ENCODE measurements around the gene MUC4. TPM values are rescaled to one million over a fixed set of nuclear protein-coding genes. Genes with fewer than 3 reads are reported as not detected.

The MUC4 gene
- total RNA-seq, 4 donors from 2014 or later, result 0.19 to 3.0 (median 0.47) TPM; not detected in 1

GRCh38 chr3:195853036-195853435, 41.3 kb upstream of the MUC4 start:
- H3K36me3 ChIP-seq, result no peaks in the 10 kb centered on the region
- ATAC-seq, result no peak
- peaks cover 0 to 7% (median 0%) of the 10 kb centered on the region in 3 donors for H3K4me1 ChIP-seq
- no peak overlapping the region for H3K27ac ChIP-seq
- no peaks in the 10 kb centered on the region for H3K27me3 ChIP-seq
- TF ChIP-seq, protein P1, sequence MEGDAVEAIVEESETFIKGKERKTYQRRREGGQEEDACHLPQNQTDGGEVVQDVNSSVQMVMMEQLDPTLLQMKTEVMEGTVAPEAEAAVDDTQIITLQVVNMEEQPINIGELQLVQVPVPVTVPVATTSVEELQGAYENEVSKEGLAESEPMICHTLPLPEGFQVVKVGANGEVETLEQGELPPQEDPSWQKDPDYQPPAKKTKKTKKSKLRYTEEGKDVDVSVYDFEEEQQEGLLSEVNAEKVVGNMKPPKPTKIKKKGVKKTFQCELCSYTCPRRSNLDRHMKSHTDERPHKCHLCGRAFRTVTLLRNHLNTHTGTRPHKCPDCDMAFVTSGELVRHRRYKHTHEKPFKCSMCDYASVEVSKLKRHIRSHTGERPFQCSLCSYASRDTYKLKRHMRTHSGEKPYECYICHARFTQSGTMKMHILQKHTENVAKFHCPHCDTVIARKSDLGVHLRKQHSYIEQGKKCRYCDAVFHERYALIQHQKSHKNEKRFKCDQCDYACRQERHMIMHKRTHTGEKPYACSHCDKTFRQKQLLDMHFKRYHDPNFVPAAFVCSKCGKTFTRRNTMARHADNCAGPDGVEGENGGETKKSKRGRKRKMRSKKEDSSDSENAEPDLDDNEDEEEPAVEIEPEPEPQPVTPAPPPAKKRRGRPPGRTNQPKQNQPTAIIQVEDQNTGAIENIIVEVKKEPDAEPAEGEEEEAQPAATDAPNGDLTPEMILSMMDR (IDR thresholded peaks at IDR 0.05), result no peak
- TF ChIP-seq POLR2AphosphoS5 (IDR thresholded peaks at IDR 0.05) (no peak), EP300 (IDR thresholded peaks at IDR 0.05) (no peak)
- no peaks in the 10 kb centered on the region for H3K9me3 ChIP-seq
- no peak overlapping the region for H3K4me3 ChIP-seq
- 89 to 92% methylated on average over 11 to 20 of the region's 20 CpGs for WGBS, 2 donors (ENCODE audit: low coverage in 1 of 2)

DNA sequence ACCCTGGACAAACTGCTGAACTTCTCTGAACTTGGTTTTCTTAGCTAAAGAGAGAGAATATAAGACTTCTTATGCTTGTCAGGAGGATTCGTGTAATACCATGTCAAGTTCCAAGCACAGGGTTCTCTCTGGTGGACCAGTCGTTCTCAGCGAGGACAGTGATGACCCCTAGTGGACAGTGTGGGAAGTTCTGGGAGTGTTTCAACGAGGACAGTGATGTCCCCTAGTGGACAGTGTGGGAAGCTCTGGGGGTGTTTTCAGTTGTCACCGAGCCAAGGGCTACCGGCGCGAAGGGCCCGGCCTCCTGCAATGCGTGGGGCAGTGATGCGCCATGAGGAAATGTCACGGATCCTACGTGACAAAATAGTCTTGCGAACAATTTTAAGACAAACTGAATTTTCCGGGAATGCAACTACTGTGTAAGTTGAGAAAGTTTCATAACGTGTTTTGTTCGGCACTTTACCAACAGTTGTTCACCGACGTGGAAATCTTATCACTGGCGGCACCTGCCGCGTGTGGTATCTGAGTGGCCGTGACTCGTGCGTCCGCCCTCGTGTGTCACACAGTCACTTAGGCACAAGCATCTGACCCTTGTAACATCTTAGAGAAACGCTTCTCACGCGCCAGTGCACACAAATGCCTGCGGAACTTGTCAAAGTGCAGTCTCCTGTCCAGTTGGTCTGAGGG, 39.3 kb upstream of the MUC4 start:
- ATAC-seq, result peak; percentile 95
- Histone ChIP-seq H3K9me3 (no peaks in the 10 kb centered on the region), H3K27ac (no peak overlapping the region), H3K4me3 (no peak overlapping the region), H3K27me3 (peaks cover 8% of the 10 kb centered on the region), H3K4me1 (peaks cover 0 to 7% (median 0%) of the 10 kb centered on the region in 3 donors), H3K36me3 (no peaks in the 10 kb centered on the region)
- TF ChIP-seq, protein P1 (IDR thresholded peaks at IDR 0.05), result peak in 3 of 4 experiments; percentile 100
- TF ChIP-seq EP300 (IDR thresholded peaks at IDR 0.05) (no peak), POLR2AphosphoS5 (IDR thresholded peaks at IDR 0.05) (peak; percentile 68), POLR2A (IDR thresholded peaks at IDR 0.05) (no peak)
- 30 to 33% methylated on average over 14 to 27 of the region's 31 CpGs for WGBS, 2 donors (ENCODE audit: low coverage in 1 of 2)

GRCh38 chr3:195849322-195850074, 37.8 kb upstream of the MUC4 start:
- H3K27me3 ChIP-seq, result peaks cover 12% of the 10 kb centered on the region
- no peak for TF ChIP-seq EP300 (IDR thresholded peaks at IDR 0.05)
- TF ChIP-seq POLR2AphosphoS5 (IDR thresholded peaks at IDR 0.05), result no peak
- TF ChIP-seq, protein P1 (IDR thresholded peaks at IDR 0.05), result peak in 1 of 4 experiments; percentile 43
- peaks cover 0 to 7% (median 0%) of the 10 kb centered on the region in 3 donors for H3K4me1 ChIP-seq
- no peaks in the 10 kb centered on the region for H3K9me3 ChIP-seq
- H3K4me3 ChIP-seq, result no peak overlapping the region
- no peak for ATAC-seq
- WGBS, 2 donors (ENCODE audit: low coverage in 1 of 2), result no CpG with 5 or more reads among the region's 53 CpGs
- H3K27ac ChIP-seq, result no peak overlapping the region
- H3K36me3 ChIP-seq, result no peaks in the 10 kb centered on the region

GRCh38 chr3:195847055-195847950, 35.6 kb upstream of the MUC4 start:
- Histone ChIP-seq H3K4me3 (no peak overlapping the region), H3K4me1 (peaks cover 0 to 7% (median 0%) of the 10 kb centered on the region in 3 donors), H3K36me3 (no peaks in the 10 kb centered on the region), H3K9me3 (no peaks in the 10 kb centered on the region), H3K27ac (no peak overlapping the region), H3K27me3 (peaks cover 12% of the 10 kb centered on the region)
- no peak for TF ChIP-seq POLR2A (IDR thresholded peaks at IDR 0.05)
- TF ChIP-seq, protein P1 (IDR thresholded peaks at IDR 0.05), result no peak
- no peak for TF ChIP-seq POLR2AphosphoS5 (IDR thresholded peaks at IDR 0.05)
- TF ChIP-seq EP300 (IDR thresholded peaks at IDR 0.05), result no peak
- no peak for ATAC-seq
- WGBS, 2 donors (ENCODE audit: low coverage in 1 of 2), result 80 to 100% methylated on average over 1 to 4 of the region's 24 CpGs

Measured in gastroesophageal sphincter (tissue), 4 donors.